ENCODE results near the gene MOB3A.

The MOB3A gene

GRCh38 chr19:2042485-2043250 is 53.5 kb downstream of the MOB3A start:
- no peaks in the 10 kb centered on the region for H3K9me2 ChIP-seq (replicated peaks; ENCODE audit: control insufficient read depth, low read length)
- H3K79me2 ChIP-seq (ENCODE audit: control insufficient read depth, low read length): peaks cover 62% of the 10 kb centered on the region
- no peaks in the 10 kb centered on the region for H3K9me3 ChIP-seq (ENCODE audit: control insufficient read depth, insufficient read depth, low read length)
- H3F3A ChIP-seq (ENCODE audit: control insufficient read depth, insufficient read depth): peaks cover 51% of the 10 kb centered on the region
- peaks cover 95% of the 10 kb centered on the region for H3K36me3 ChIP-seq (ENCODE audit: control insufficient read depth, low read length)
- H3K27ac ChIP-seq (ENCODE audit: low read depth, low read length): peak overlapping the region; percentile 53
- no peaks in the 10 kb centered on the region for H3K27me3 ChIP-seq (ENCODE audit: control insufficient read depth, low read length)
- H3K4me1 ChIP-seq (ENCODE audit: control insufficient read depth, low read length): peaks cover 97% of the 10 kb centered on the region
- peaks cover 53% of the 10 kb centered on the region for H4K20me1 ChIP-seq (ENCODE audit: control insufficient read depth, insufficient read depth, low read depth, low read length)
- no peak for TF ChIP-seq CTCF (IDR thresholded peaks at IDR 0.05; ENCODE audit: low read depth, low read length, poor library complexity, severe bottlenecking)
- no peak for TF ChIP-seq EZH2phosphoT487 (IDR thresholded peaks at IDR 0.05; ENCODE audit: borderline replicate concordance, low read length)
- peak overlapping the region; percentile 98 for H3K4me2 ChIP-seq (ENCODE audit: low read length)
- peak overlapping the region; percentile 46 for H3K4me3 ChIP-seq (ENCODE audit: low read length)

GRCh38 chr19:2041683-2042484 is 54.2 kb downstream of the MOB3A start:
- Histone ChIP-seq H3F3A (ENCODE audit: control insufficient read depth, insufficient read depth) (peaks cover 56% of the 10 kb centered on the region), H3K27me3 (ENCODE audit: control insufficient read depth, low read length) (no peaks in the 10 kb centered on the region), H3K4me2 (ENCODE audit: low read length) (peak overlapping the region; percentile 98), H3K36me3 (ENCODE audit: control insufficient read depth, low read length) (peaks cover 92% of the 10 kb centered on the region), H3K27ac (ENCODE audit: low read depth, low read length) (peak overlapping the region; percentile 53), H3K4me3 (ENCODE audit: low read length) (peak overlapping the region; percentile 61), H3K9me2 (replicated peaks; ENCODE audit: control insufficient read depth, low read length) (no peaks in the 10 kb centered on the region), H3K79me2 (ENCODE audit: control insufficient read depth, low read length) (peaks cover 54% of the 10 kb centered on the region), H4K20me1 (ENCODE audit: control insufficient read depth, insufficient read depth, low read depth, low read length) (peaks cover 45% of the 10 kb centered on the region), H3K9me3 (ENCODE audit: control insufficient read depth, insufficient read depth, low read length) (no peaks in the 10 kb centered on the region), H3K4me1 (ENCODE audit: control insufficient read depth, low read length) (peaks cover 97% of the 10 kb centered on the region)
- TF ChIP-seq CTCF (IDR thresholded peaks at IDR 0.05; ENCODE audit: low read depth, low read length, poor library complexity, severe bottlenecking): no peak
- TF ChIP-seq EZH2phosphoT487 (IDR thresholded peaks at IDR 0.05; ENCODE audit: borderline replicate concordance, low read length): no peak

- Histone ChIP-seq H3K4me3 (ENCODE audit: low read length) (peak overlapping the region; percentile 61), H3K36me3 (ENCODE audit: control insufficient read depth, low read length) (peaks cover 87% of the 10 kb centered on the region), H3K9me2 (replicated peaks; ENCODE audit: control insufficient read depth, low read length) (no peaks in the 10 kb centered on the region), H3K27me3 (ENCODE audit: control insufficient read depth, low read length) (no peaks in the 10 kb centered on the region), H3K4me1 (ENCODE audit: control insufficient read depth, low read length) (peaks cover 92% of the 10 kb centered on the region), H3K79me2 (ENCODE audit: control insufficient read depth, low read length) (peaks cover 48% of the 10 kb centered on the region), H3K9me3 (ENCODE audit: control insufficient read depth, insufficient read depth, low read length) (no peaks in the 10 kb centered on the region), H3K4me2 (ENCODE audit: low read length) (peak overlapping the region; percentile 77), H4K20me1 (ENCODE audit: control insufficient read depth, insufficient read depth, low read depth, low read length) (peaks cover 40% of the 10 kb centered on the region), H3F3A (ENCODE audit: control insufficient read depth, insufficient read depth) (peaks cover 56% of the 10 kb centered on the region), H3K27ac (ENCODE audit: low read depth, low read length) (peak overlapping the region; percentile 46)
- no peak for TF ChIP-seq CTCF (IDR thresholded peaks at IDR 0.05; ENCODE audit: low read depth, low read length, poor library complexity, severe bottlenecking)
- TF ChIP-seq EZH2phosphoT487 (IDR thresholded peaks at IDR 0.05; ENCODE audit: borderline replicate concordance, low read length): no peak
Measured at GRCh38 chr19:2041433-2041682, 54.8 kb downstream of the MOB3A start.
